SU-DHL-6 (cell line): ENCODE data around the gene SRSF5.

ENCODE experiments used
- H2AFZ ChIP-seq: fragments of 200-600 bp; sonication (generic); 2 replicates; pipeline ENCODE4 v1.6.1; 2014; ENCODE audit warnings: low read depth, mild to moderate bottlenecking, moderate library complexity, mixed read lengths, antibody characterized with exemption, low read length; ENCODE audit not compliant: severe bottlenecking
- H3F3A ChIP-seq: fragments of 200-600 bp; shearing (Covaris generic); 2 replicates; pipeline ENCODE4 v1.6.0; 2016; ENCODE audit warnings: antibody characterized with exemption, mild to moderate bottlenecking; ENCODE audit not compliant: insufficient read depth
- H3K27ac ChIP-seq: fragments of 200-600 bp; sonication (generic); 2 replicates; pipeline ENCODE4 v1.5.1; 2016; ENCODE audit warnings: low read depth, mild to moderate bottlenecking, low read length, moderate library complexity, mixed read lengths
- H3K27me3 ChIP-seq: fragments of 200-600 bp; sonication (generic), shearing (Covaris generic); 2 replicates; pipeline ENCODE4 v1.6.0; 2014; ENCODE audit warnings: mild to moderate bottlenecking, low read length
- H3K36me3 ChIP-seq: fragments of 200-600 bp; sonication (generic); 2 replicates; pipeline ENCODE4 v1.6.1; 2014; ENCODE audit warnings: mild to moderate bottlenecking, low read length, mixed read lengths
- H3K4me2 ChIP-seq: fragments of 300-600, 200-600 bp; shearing (Covaris generic), sonication (generic); 2 replicates; pipeline ENCODE4 v1.6.0; 2014; ENCODE audit warnings: low read length, low read depth, mild to moderate bottlenecking; ENCODE audit not compliant: poor library complexity, severe bottlenecking
- H3K4me3 ChIP-seq: fragments of 200-600 bp; sonication (generic); 2 replicates; pipeline ENCODE4 v1.5.1; 2014; ENCODE audit warnings: antibody characterized with exemption, low read length, mild to moderate bottlenecking, mixed read lengths; ENCODE audit not compliant: insufficient read depth, poor library complexity, severe bottlenecking
- H3K79me2 ChIP-seq: fragments of 200-600 bp; sonication (generic); 2 replicates; pipeline ENCODE4 v1.6.1; 2014; ENCODE audit warnings: mild to moderate bottlenecking, low read length, moderate library complexity; ENCODE audit not compliant: insufficient read depth
- H3K9ac ChIP-seq: fragments of 200-600 bp; sonication (generic); 2 replicates; pipeline ENCODE4 v1.7.0; 2014; ENCODE audit warnings: mild to moderate bottlenecking, low read length
- H3K9me2 ChIP-seq: fragments of 200-600 bp; sonication (generic); replicated peaks from 2 replicates; pipeline ENCODE4 v1.6.1; 2014; ENCODE audit warnings: low read length; ENCODE audit not compliant: insufficient read depth
- H3K9me3 ChIP-seq: fragments of 200-600 bp; sonication (generic); 2 replicates; pipeline ENCODE4 v1.6.1; 2014; ENCODE audit warnings: low read length, mixed read lengths; ENCODE audit not compliant: insufficient read depth
- H4K20me1 ChIP-seq: fragments of 200-600 bp; sonication (generic); 2 replicates; pipeline ENCODE4 v1.6.1; 2014; ENCODE audit warnings: low read depth, mild to moderate bottlenecking, antibody characterized with exemption, low read length, moderate library complexity, mixed read lengths
- CTCF ChIP-seq: fragments of 200-600 bp; sonication (generic); IDR thresholded peaks from one replicate; pipeline ENCODE4 v1.5.1; 2017; ENCODE audit warnings: antibody characterized with exemption, mild to moderate bottlenecking, low read length, moderate library complexity; ENCODE audit not compliant: insufficient read depth, poor library complexity, severe bottlenecking
- EZH2phosphoT487 ChIP-seq: fragments of 200-600 bp; sonication (generic), shearing (Covaris generic); conservative IDR thresholded peaks from 2 replicates; pipeline ENCODE4 v1.6.1; 2018; ENCODE audit warnings: mild to moderate bottlenecking, antibody characterized with exemption, low read length, moderate library complexity, mixed read lengths

Gene SRSF5

GRCh38 chr14:69772082-69773017 is 5.4 kb downstream of the SRSF5 start:
- H3K4me3 ChIP-seq, result no peak overlapping the region
- peaks cover 44% of the 10 kb centered on the region for H3K79me2 ChIP-seq
- no peak for TF ChIP-seq CTCF
- no peak for TF ChIP-seq EZH2phosphoT487
- H3K9ac ChIP-seq, result no peak overlapping the region
- no peaks in the 10 kb centered on the region for H3K27me3 ChIP-seq
- H3F3A ChIP-seq, result peaks cover 13% of the 10 kb centered on the region
- H3K9me3 ChIP-seq, result no peaks in the 10 kb centered on the region
- no peak overlapping the region for H3K27ac ChIP-seq
- no peaks in the 10 kb centered on the region for H3K9me2 ChIP-seq
- peaks cover 82% of the 10 kb centered on the region for H3K36me3 ChIP-seq
- no peak overlapping the region for H2AFZ ChIP-seq
- H4K20me1 ChIP-seq, result peaks cover 33% of the 10 kb centered on the region
- no peak overlapping the region for H3K4me2 ChIP-seq

- no peak overlapping the region for H3K9ac ChIP-seq
- no peak overlapping the region for H2AFZ ChIP-seq
- H3F3A ChIP-seq, result peaks cover 9% of the 10 kb centered on the region
- H3K4me2 ChIP-seq, result no peak overlapping the region
- peaks cover 28% of the 10 kb centered on the region for H4K20me1 ChIP-seq
- no peaks in the 10 kb centered on the region for H3K9me3 ChIP-seq
- no peaks in the 10 kb centered on the region for H3K27me3 ChIP-seq
- TF ChIP-seq EZH2phosphoT487 (no peak), CTCF (no peak)
- H3K36me3 ChIP-seq, result peaks cover 81% of the 10 kb centered on the region
- H3K4me3 ChIP-seq, result no peak overlapping the region
- H3K9me2 ChIP-seq, result no peaks in the 10 kb centered on the region
- peaks cover 30% of the 10 kb centered on the region for H3K79me2 ChIP-seq
- H3K27ac ChIP-seq, result no peak overlapping the region
Observed at GRCh38 chr14:69773571-69774276, 6.8 kb downstream of the SRSF5 start.

GRCh38 chr14:69775012-69775411 is 8.1 kb downstream of the SRSF5 start:
- Histone ChIP-seq H3F3A (peaks cover 5% of the 10 kb centered on the region; the same call in 1 of the 2 replicates), H3K4me2 (no peak overlapping the region), H3K79me2 (peaks cover 17% of the 10 kb centered on the region), H3K27ac (no peak overlapping the region), H3K9ac (no peak overlapping the region), H2AFZ (no peak overlapping the region), H3K9me3 (no peaks in the 10 kb centered on the region), H3K27me3 (no peaks in the 10 kb centered on the region), H3K4me3 (no peak overlapping the region), H3K36me3 (peaks cover 68% of the 10 kb centered on the region), H4K20me1 (peaks cover 15% of the 10 kb centered on the region), H3K9me2 (no peaks in the 10 kb centered on the region)
- TF ChIP-seq EZH2phosphoT487 (no peak), CTCF (no peak)
